ENCODE results near the gene SIL1. TPM values are rescaled to one million over a fixed set of nuclear protein-coding genes. Genes with fewer than 3 reads are reported as not detected.

SIL1 gene
- total and polyA plus RNA-seq, 9 of the 15 experiments (the other 6 are each of a cell fraction or from before 2014, with no cell fraction given): 1.3 to 30.5 (median 18.1) TPM

GRCh38 chr5:138947780-138948179, 250.4 kb downstream of the SIL1 start (continued):
- TF ChIP-seq ETS1 (conservative IDR thresholded peaks at IDR 0.05; ENCODE audit: control insufficient read depth, low read depth, low read length): no peak
- TF ChIP-seq RB1 (IDR thresholded peaks at IDR 0.05; ENCODE audit: low read depth): no peak
- TF ChIP-seq SIX5 (IDR thresholded peaks at IDR 0.05; ENCODE audit: borderline replicate concordance in 1 of 2, insufficient read depth in 1 of 2, low read depth in 1 of 2, low read length in 2 of 2): no peak
- no peak for TF ChIP-seq ZNF407 (IDR thresholded peaks at IDR 0.05; ENCODE audit: low read depth)
- no peak for TF ChIP-seq BRD9 (IDR thresholded peaks at IDR 0.05; ENCODE audit: low read depth, partially characterized antibody)
